ENCODE measurements around the gene LRRC1. TPM values are rescaled to one million over a fixed set of nuclear protein-coding genes. Genes with fewer than 3 reads are reported as not detected.

Gene LRRC1
- total RNA-seq, 4 donors from 2014 or later, result 41.7 to 52.4 (median 48.4) TPM

GRCh38 chr6:53792016-53792415 is 2.8 kb upstream of the LRRC1 start:
- TF ChIP-seq POLR2A (IDR thresholded peaks at IDR 0.05), result no peak
- TF ChIP-seq CTCF (IDR thresholded peaks at IDR 0.05), result no peak

GRCh38 chr6:53792973-53793317 is 1.9 kb upstream of the LRRC1 start:
- Histone ChIP-seq H3K27ac (peak overlapping the region; percentile 56 to 93 (median 87)), H3K36me3 (no peaks in the 10 kb centered on the region), H3K27me3 (no peaks in the 10 kb centered on the region), H3K9me3 (no peaks in the 10 kb centered on the region), H3K4me1 (peaks cover 10 to 12% of the 10 kb centered on the region in 2 donors), H3K4me3 (replicated peaks in 1 of 3) (peak overlapping the region in 2 of 3 donors; percentile 76 to 83)
- intact Hi-C loops (cut with DNase I), result loop anchor here (10.0 kb wide), 1 partner anchor 152 kb away; no protein-coding TSS in a partner anchor
- no peak for DNase-seq
- TF ChIP-seq POLR2A (IDR thresholded peaks at IDR 0.05), result no peak
- TF ChIP-seq CTCF (IDR thresholded peaks at IDR 0.05), result no peak
- 31 to 34% methylated on average over 3 of the region's 3 CpGs for WGBS, 2 donors

More at GRCh38 chr6:53792016-53792415, 2.8 kb upstream of the LRRC1 start:
- intact Hi-C loops (cut with DNase I), result loop anchor here (10.0 kb wide), 1 partner anchor 153 kb away; no protein-coding TSS in a partner anchor
- no peak for DNase-seq
- H3K9me3 ChIP-seq, result no peaks in the 10 kb centered on the region
- no peak overlapping the region for H3K27ac ChIP-seq
- H3K36me3 ChIP-seq, result no peaks in the 10 kb centered on the region
- 52 to 68% methylated on average over 2 of the region's 2 CpGs for WGBS, 2 donors
- no peaks in the 10 kb centered on the region for H3K27me3 ChIP-seq
- H3K4me3 ChIP-seq (replicated peaks in 1 of 3), result no peak overlapping the region
- H3K4me1 ChIP-seq, result peaks cover 2 to 10% of the 10 kb centered on the region in 2 donors

- H3K9me3 ChIP-seq, result no peaks in the 10 kb centered on the region
- intact Hi-C loops (cut with DNase I), result loop anchor here (10.0 kb wide), 1 partner anchor 151 kb away; no protein-coding TSS in a partner anchor
- no peak for TF ChIP-seq CTCF (IDR thresholded peaks at IDR 0.05)
- peak in 1 of 2 donors; percentile 62 for TF ChIP-seq POLR2A (IDR thresholded peaks at IDR 0.05)
- peak; percentile 68 to 70 for DNase-seq
- H3K27me3 ChIP-seq, result no peaks in the 10 kb centered on the region
- peaks cover 10 to 15% of the 10 kb centered on the region in 2 donors for H3K4me1 ChIP-seq
- peak overlapping the region; percentile 56 to 93 (median 87) for H3K27ac ChIP-seq
- 1% methylated on average over 25 of the region's 25 CpGs for WGBS, 2 donors
- H3K4me3 ChIP-seq (replicated peaks in 1 of 3), result peak overlapping the region; percentile 50 to 83 (median 76)
- no peaks in the 10 kb centered on the region for H3K36me3 ChIP-seq
These were observed 1.3 kb upstream of the LRRC1 start for GRCh38 chr6:53793318-53794136.

- peak overlapping the region; percentile 50 to 83 (median 76) for H3K4me3 ChIP-seq (replicated peaks in 1 of 3)
- WGBS, 2 donors, result 0 to 1% methylated on average over 13 to 23 of the region's 27 CpGs
- DNase-seq, result peak; percentile 80 to 85
- intact Hi-C loops (cut with DNase I), result loop anchor here (10.0 kb wide), 1 partner anchor 151 kb away; no protein-coding TSS in a partner anchor
- no peaks in the 10 kb centered on the region for H3K36me3 ChIP-seq
- H3K27ac ChIP-seq, result peak overlapping the region; percentile 56 to 93 (median 87)
- no peaks in the 10 kb centered on the region for H3K9me3 ChIP-seq
- TF ChIP-seq CTCF (IDR thresholded peaks at IDR 0.05) (peak in 5 of 6 experiments; percentile 38 to 63 (median 61)), POLR2A (IDR thresholded peaks at IDR 0.05) (no peak)
- H3K27me3 ChIP-seq, result no peaks in the 10 kb centered on the region
- peaks cover 10 to 20% of the 10 kb centered on the region in 2 donors for H3K4me1 ChIP-seq
These were observed 577 bp upstream of the LRRC1 start for GRCh38 chr6:53794137-53794719.

All from thyroid gland (tissue), 4 donors.